WTC11 (cell line): ENCODE measurements around the gene CCNH. TPM values are rescaled to one million over a fixed set of nuclear protein-coding genes. Genes with fewer than 3 reads are reported as not detected.

Experiments used
- ATAC-seq: fragments of 200-7000 bp; cut with Tn5 transposase; 2 replicates; pipeline ENCODE4 v1.10.0; 2021; ENCODE audit warnings: mild to moderate bottlenecking, moderate library complexity
- Bru-seq: library from RNA; stranded (reverse); fragments of 400-500 nt; gene quantifications from one replicate; lab custom pipeline; 2021; lab: Mats Ljungman, UMichigan
- CTCF ChIA-PET: fragments of 300-600 bp; sonication (Branson Sonifier 250); formaldehyde crosslinking; loops from one replicate; lab custom pipeline; 2021; ENCODE audit warnings: antibody characterized with exemption; lab: Charles Lee
- POLR2A ChIA-PET: fragments of 350-600 bp; sonication (Branson Sonifier 250); formaldehyde crosslinking; loops from one replicate; lab custom pipeline; 2021; ENCODE audit warnings: antibody characterized with exemption; lab: Charles Lee
- DNase-seq: peaks from one replicate; pipeline ENCODE4 v3.0.0; 2021; ENCODE audit warnings: low spot score
- H3K27ac Mint-ChIP-seq: 2 replicates; pipeline ENCODE4 v1.8.0; 2021; ENCODE audit warnings: mixed read lengths
- H3K27me3 Mint-ChIP-seq: 2 replicates; pipeline ENCODE4 v1.8.0; 2021; ENCODE audit warnings: low read depth, mild to moderate bottlenecking, moderate library complexity, mixed read lengths
- H3K36me3 Mint-ChIP-seq: 2 replicates; pipeline ENCODE4 v1.8.0; 2021; ENCODE audit warnings: mixed read lengths
- H3K4me1 Mint-ChIP-seq: 2 replicates; pipeline ENCODE4 v1.8.0; 2022; ENCODE audit warnings: mixed read lengths
- H3K4me3 Mint-ChIP-seq: 2 replicates; pipeline ENCODE4 v1.8.0; 2021; ENCODE audit warnings: mild to moderate bottlenecking, moderate library complexity, mixed read lengths
- H3K9me3 Mint-ChIP-seq: 2 replicates; pipeline ENCODE4 v1.8.0; 2021; ENCODE audit warnings: mixed read lengths
- AR ChIP-seq: fragments of 250-450 bp; sonication (Bioruptor Pico); IDR thresholded peaks from 2 replicates; pipeline ENCODE4 v1.9.0; 2021; ENCODE audit warnings: mild to moderate bottlenecking
- CBFB ChIP-seq: sonication (generic); formaldehyde crosslinking; IDR thresholded peaks from 2 replicates; pipeline ENCODE4 v1.8.1; 2022; ENCODE audit warnings: mild to moderate bottlenecking, low read depth, missing genetic modification reagents
- ESRRA ChIP-seq: sonication (generic); formaldehyde crosslinking; IDR thresholded peaks from 2 replicates; pipeline ENCODE4 v1.8.1; 2022; ENCODE audit warnings: mild to moderate bottlenecking, missing genetic modification reagents, borderline replicate concordance
- FOXJ3 ChIP-seq: sonication (generic); formaldehyde crosslinking; IDR thresholded peaks from 2 replicates; pipeline ENCODE4 v1.9.0; 2021; ENCODE audit warnings: missing genetic modification reagents, mild to moderate bottlenecking, borderline replicate concordance
- GABPB1 ChIP-seq: sonication (generic); formaldehyde crosslinking; IDR thresholded peaks from 2 replicates; pipeline ENCODE4 v1.8.1; 2023; ENCODE audit warnings: mild to moderate bottlenecking, missing genetic modification reagents
- GTF2I ChIP-seq: fragments of 250-450 bp; sonication (Bioruptor Pico); conservative IDR thresholded peaks from 2 replicates; pipeline ENCODE4 v1.4.0; 2021; ENCODE audit warnings: mild to moderate bottlenecking
- JAZF1 ChIP-seq: fragments of 250-450 bp; sonication (Bioruptor Pico); IDR thresholded peaks from 2 replicates; pipeline ENCODE4 v1.9.0; 2021; ENCODE audit warnings: moderate library complexity, mild to moderate bottlenecking, inconsistent platforms
- NR2C2 ChIP-seq: sonication (generic); formaldehyde crosslinking; IDR thresholded peaks from 2 replicates; pipeline ENCODE4 v1.8.0; 2022; ENCODE audit warnings: mild to moderate bottlenecking, missing genetic modification reagents
- PRRX2 ChIP-seq: fragments of 250-450 bp; sonication (Bioruptor Pico); IDR thresholded peaks from 2 replicates; pipeline ENCODE4 v1.8.0; 2021; ENCODE audit warnings: mild to moderate bottlenecking
- RELA ChIP-seq: sonication (generic); formaldehyde crosslinking; IDR thresholded peaks from 2 replicates; pipeline ENCODE4 v1.8.1; 2022; ENCODE audit warnings: missing genetic modification reagents, mild to moderate bottlenecking, borderline replicate concordance
- SP1 ChIP-seq: sonication (generic); formaldehyde crosslinking; conservative IDR thresholded peaks from 2 replicates; pipeline ENCODE4 v1.8.1; 2022; ENCODE audit warnings: missing genetic modification reagents
- USF2 ChIP-seq: sonication (generic); formaldehyde crosslinking; IDR thresholded peaks from 2 replicates; pipeline ENCODE4 v1.8.1; 2023; ENCODE audit warnings: mild to moderate bottlenecking, missing genetic modification reagents, moderate library complexity
- ZBTB21 ChIP-seq: sonication (generic); formaldehyde crosslinking; IDR thresholded peaks from 2 replicates; pipeline ENCODE4 v1.8.1; 2023; ENCODE audit warnings: mild to moderate bottlenecking, missing genetic modification reagents, borderline replicate concordance
- ZNF263 ChIP-seq: sonication (generic); formaldehyde crosslinking; IDR thresholded peaks from 2 replicates; pipeline ENCODE4 v1.8.1; 2022; ENCODE audit warnings: low read depth, mild to moderate bottlenecking, moderate library complexity, missing genetic modification reagents
- ZNF416 ChIP-seq: fragments of 250-450 bp; sonication (Bioruptor Pico); IDR thresholded peaks from 2 replicates; pipeline ENCODE4 v1.9.0; 2021; ENCODE audit warnings: mild to moderate bottlenecking, inconsistent platforms
- ZNF512 ChIP-seq: sonication (generic); formaldehyde crosslinking; IDR thresholded peaks from 2 replicates; pipeline ENCODE4 v1.8.1; 2022; ENCODE audit warnings: missing genetic modification reagents, borderline replicate concordance
- long read RNA-seq, 3 experiments: library from RNA in 1 of 3; library from capped mRNA in 1 of 3; library from polyadenylated mRNA in 1 of 3; unstranded in 2 of 3; stranded (forward) in 1 of 3; transcript quantifications; one replicate each; pipeline ENCODE4 v2.0.0, GENCODE V29; 2021
- total RNA-seq: library from RNA; stranded (reverse); gene quantifications from 3 replicates; pipeline ENCODE4 v1.2.3, GENCODE V29; 2021
- TF ChIP-seq, protein P1 (sequence below): sonication (generic); formaldehyde crosslinking; IDR thresholded peaks from 2 replicates; pipeline ENCODE4 v1.8.1; 2022; ENCODE audit warnings: mild to moderate bottlenecking, moderate library complexity, missing genetic modification reagents
- TF ChIP-seq, protein P2 (sequence below): sonication (generic); formaldehyde crosslinking; IDR thresholded peaks from 2 replicates; pipeline ENCODE4 v1.8.1; 2023; ENCODE audit warnings: mild to moderate bottlenecking, missing genetic modification reagents, moderate library complexity
- TF ChIP-seq, protein P3 (sequence below): sonication (generic); formaldehyde crosslinking; IDR thresholded peaks from 2 replicates; pipeline ENCODE4 v1.8.0; 2023; ENCODE audit warnings: missing genetic modification reagents, mild to moderate bottlenecking, borderline replicate concordance
- TF ChIP-seq, protein P4 (sequence below): sonication (generic); formaldehyde crosslinking; IDR thresholded peaks from 2 replicates; pipeline ENCODE4 v1.8.0; 2023; ENCODE audit warnings: mild to moderate bottlenecking, missing genetic modification reagents

The CCNH gene
- total RNA-seq, result 33.4 to 40.8 TPM (median 35.3 TPM) in 3 replicates
- Bru-seq, nascent RNA, result percentile 95 among the genes with signal in this experiment
- long read RNA-seq, experiment 1, transcript CCNH-201 (9 exons, 1,378 nt), result major isoform, 95 of 117 reads
- long read RNA-seq, experiment 1, partial matches to known transcripts, result 3 of 117 reads
- long read RNA-seq, experiment 1, other reads (novel, unspliced or antisense), result 14 of 117 reads
- long read RNA-seq, experiment 2, transcript CCNH-201 (9 exons, 1,378 nt), result major isoform, 42 of 59 reads
- long read RNA-seq, experiment 2, partial matches to known transcripts, result 2 of 59 reads
- long read RNA-seq, experiment 2, other reads (novel, unspliced or antisense), result 13 of 59 reads
- long read RNA-seq, experiment 3, transcript CCNH-201 (9 exons, 1,378 nt), result major isoform, 141 of 172 reads
- long read RNA-seq, experiment 3, transcript CCNH-203 (9 exons, 1,497 nt), result minor isoform, 11 of 172 reads
- long read RNA-seq, experiment 3, partial matches to known transcripts, result 2 of 172 reads
- long read RNA-seq, experiment 3, other reads (novel, unspliced or antisense), result 18 of 172 reads

- POLR2A ChIA-PET, result no interaction called here
- TF ChIP-seq AR (CRISPR knock-in tag), result no peak
- TF ChIP-seq GTF2I, result no peak
- TF ChIP-seq, protein P1, sequence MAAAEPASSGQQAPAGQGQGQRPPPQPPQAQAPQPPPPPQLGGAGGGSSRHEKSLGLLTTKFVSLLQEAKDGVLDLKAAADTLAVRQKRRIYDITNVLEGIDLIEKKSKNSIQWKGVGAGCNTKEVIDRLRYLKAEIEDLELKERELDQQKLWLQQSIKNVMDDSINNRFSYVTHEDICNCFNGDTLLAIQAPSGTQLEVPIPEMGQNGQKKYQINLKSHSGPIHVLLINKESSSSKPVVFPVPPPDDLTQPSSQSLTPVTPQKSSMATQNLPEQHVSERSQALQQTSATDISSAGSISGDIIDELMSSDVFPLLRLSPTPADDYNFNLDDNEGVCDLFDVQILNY, result no peak
- peak; percentile 94 for TF ChIP-seq SP1 (CRISPR knock-in tag)
- TF ChIP-seq, protein P2, sequence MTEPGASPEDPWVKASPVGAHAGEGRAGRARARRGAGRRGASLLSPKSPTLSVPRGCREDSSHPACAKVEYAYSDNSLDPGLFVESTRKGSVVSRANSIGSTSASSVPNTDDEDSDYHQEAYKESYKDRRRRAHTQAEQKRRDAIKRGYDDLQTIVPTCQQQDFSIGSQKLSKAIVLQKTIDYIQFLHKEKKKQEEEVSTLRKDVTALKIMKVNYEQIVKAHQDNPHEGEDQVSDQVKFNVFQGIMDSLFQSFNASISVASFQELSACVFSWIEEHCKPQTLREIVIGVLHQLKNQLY (CRISPR knock-in tag), result no peak
- no peak for TF ChIP-seq ZNF512 (CRISPR knock-in tag)
- no peak for TF ChIP-seq USF2 (CRISPR knock-in tag)
- TF ChIP-seq, protein P3, sequence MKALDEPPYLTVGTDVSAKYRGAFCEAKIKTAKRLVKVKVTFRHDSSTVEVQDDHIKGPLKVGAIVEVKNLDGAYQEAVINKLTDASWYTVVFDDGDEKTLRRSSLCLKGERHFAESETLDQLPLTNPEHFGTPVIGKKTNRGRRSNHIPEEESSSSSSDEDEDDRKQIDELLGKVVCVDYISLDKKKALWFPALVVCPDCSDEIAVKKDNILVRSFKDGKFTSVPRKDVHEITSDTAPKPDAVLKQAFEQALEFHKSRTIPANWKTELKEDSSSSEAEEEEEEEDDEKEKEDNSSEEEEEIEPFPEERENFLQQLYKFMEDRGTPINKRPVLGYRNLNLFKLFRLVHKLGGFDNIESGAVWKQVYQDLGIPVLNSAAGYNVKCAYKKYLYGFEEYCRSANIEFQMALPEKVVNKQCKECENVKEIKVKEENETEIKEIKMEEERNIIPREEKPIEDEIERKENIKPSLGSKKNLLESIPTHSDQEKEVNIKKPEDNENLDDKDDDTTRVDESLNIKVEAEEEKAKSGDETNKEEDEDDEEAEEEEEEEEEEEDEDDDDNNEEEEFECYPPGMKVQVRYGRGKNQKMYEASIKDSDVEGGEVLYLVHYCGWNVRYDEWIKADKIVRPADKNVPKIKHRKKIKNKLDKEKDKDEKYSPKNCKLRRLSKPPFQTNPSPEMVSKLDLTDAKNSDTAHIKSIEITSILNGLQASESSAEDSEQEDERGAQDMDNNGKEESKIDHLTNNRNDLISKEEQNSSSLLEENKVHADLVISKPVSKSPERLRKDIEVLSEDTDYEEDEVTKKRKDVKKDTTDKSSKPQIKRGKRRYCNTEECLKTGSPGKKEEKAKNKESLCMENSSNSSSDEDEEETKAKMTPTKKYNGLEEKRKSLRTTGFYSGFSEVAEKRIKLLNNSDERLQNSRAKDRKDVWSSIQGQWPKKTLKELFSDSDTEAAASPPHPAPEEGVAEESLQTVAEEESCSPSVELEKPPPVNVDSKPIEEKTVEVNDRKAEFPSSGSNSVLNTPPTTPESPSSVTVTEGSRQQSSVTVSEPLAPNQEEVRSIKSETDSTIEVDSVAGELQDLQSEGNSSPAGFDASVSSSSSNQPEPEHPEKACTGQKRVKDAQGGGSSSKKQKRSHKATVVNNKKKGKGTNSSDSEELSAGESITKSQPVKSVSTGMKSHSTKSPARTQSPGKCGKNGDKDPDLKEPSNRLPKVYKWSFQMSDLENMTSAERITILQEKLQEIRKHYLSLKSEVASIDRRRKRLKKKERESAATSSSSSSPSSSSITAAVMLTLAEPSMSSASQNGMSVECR (CRISPR knock-in tag), result 0 out of 2 replicates have a peak, but pooled peaks have one; percentile 74
- no peak for TF ChIP-seq JAZF1
- TF ChIP-seq ZNF263, result no peak
- no peak for TF ChIP-seq RELA (CRISPR knock-in tag)
- no peak for TF ChIP-seq PRRX2
- TF ChIP-seq NR2C2 (CRISPR knock-in tag), result no peak
- TF ChIP-seq CBFB (CRISPR knock-in tag), result no peak
- TF ChIP-seq GABPB1 (CRISPR knock-in tag), result peak; percentile 73; the same call in 1 of the 2 replicates
- no peak for TF ChIP-seq ZNF416 (CRISPR knock-in tag)
- TF ChIP-seq ESRRA (CRISPR knock-in tag), result no peak
- TF ChIP-seq, protein P4, sequence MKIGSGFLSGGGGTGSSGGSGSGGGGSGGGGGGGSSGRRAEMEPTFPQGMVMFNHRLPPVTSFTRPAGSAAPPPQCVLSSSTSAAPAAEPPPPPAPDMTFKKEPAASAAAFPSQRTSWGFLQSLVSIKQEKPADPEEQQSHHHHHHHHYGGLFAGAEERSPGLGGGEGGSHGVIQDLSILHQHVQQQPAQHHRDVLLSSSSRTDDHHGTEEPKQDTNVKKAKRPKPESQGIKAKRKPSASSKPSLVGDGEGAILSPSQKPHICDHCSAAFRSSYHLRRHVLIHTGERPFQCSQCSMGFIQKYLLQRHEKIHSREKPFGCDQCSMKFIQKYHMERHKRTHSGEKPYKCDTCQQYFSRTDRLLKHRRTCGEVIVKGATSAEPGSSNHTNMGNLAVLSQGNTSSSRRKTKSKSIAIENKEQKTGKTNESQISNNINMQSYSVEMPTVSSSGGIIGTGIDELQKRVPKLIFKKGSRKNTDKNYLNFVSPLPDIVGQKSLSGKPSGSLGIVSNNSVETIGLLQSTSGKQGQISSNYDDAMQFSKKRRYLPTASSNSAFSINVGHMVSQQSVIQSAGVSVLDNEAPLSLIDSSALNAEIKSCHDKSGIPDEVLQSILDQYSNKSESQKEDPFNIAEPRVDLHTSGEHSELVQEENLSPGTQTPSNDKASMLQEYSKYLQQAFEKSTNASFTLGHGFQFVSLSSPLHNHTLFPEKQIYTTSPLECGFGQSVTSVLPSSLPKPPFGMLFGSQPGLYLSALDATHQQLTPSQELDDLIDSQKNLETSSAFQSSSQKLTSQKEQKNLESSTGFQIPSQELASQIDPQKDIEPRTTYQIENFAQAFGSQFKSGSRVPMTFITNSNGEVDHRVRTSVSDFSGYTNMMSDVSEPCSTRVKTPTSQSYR (CRISPR knock-in tag), result 0 out of 2 replicates have a peak, but pooled peaks have one; percentile 47
- no peak for TF ChIP-seq FOXJ3
- TF ChIP-seq ZBTB21 (CRISPR knock-in tag), result peak; percentile 82; the same call in 1 of the 2 replicates
Observed at GRCh38 chr5:87412630-87413342, at the start of gene CCNH. Gene CCNH, minus strand, starts transcription at chr5:87412930. Its CDS starts 136 bp downstream, at chr5:87412794.

More at GRCh38 chr5:87412630-87413342, at the start of gene CCNH:
- Mint-ChIP-seq H3K4me1 (peaks cover 13% of the 10 kb centered on the region), H3K27ac (peak within 1 kb of the TSS; percentile 94), H3K4me3 (peak within 1 kb of the TSS; percentile 94), H3K9me3 (no peaks in the 10 kb centered on the region), H3K36me3 (peaks cover 26% of the 10 kb centered on the region), H3K27me3 (no peaks in the 10 kb centered on the region)
- DNase-seq (peak; percentile 97), ATAC-seq (peak; percentile 99)
- CTCF ChIA-PET, result interaction anchor here (1.0 to 1.6 kb wide), 3 partner anchors 13 to 733 kb away, joined by 3 to 7 read pairs (median 4); no protein-coding TSS in a partner anchor
